ENCODE results near the gene TBL1X. TPM values are rescaled to one million over a fixed set of nuclear protein-coding genes. Genes with fewer than 3 reads are reported as not detected.
"Not testable (repeated sequence)": the region's sequence is repeated elsewhere in the genome, so short reads cannot be mapped to it uniquely, and the experiment has no call there.

The TBL1X gene
- total and polyA plus RNA-seq, 2 experiments from 2014 or later: 21.8 to 29.9 TPM

- no peaks in the 10 kb centered on the region for H3K27me3 ChIP-seq
- H3K4me1 ChIP-seq (ENCODE audit: low read depth): peaks cover 18% of the 10 kb centered on the region
- H3K4me3 ChIP-seq: no peak overlapping the region
- H3K9me3 ChIP-seq (ENCODE audit: low read depth): no peaks in the 10 kb centered on the region
- H3K27ac ChIP-seq: no peak overlapping the region
- no peak for TF ChIP-seq CTCF (IDR thresholded peaks at IDR 0.05; ENCODE audit: low read depth, low read length)
- H3K36me3 ChIP-seq: no peaks in the 10 kb centered on the region
- peak in 1 of 2 donors; percentile 25 for DNase-seq (ENCODE audit: low read depth in 1 of 2, low spot score in 1 of 2)
These were observed 2.9 kb downstream of the TBL1X start for GRCh38 chrX:9467751-9468150.

GRCh38 chrX:9471571-9471985 lies 6.7 kb downstream of the TBL1X start:
- no peaks in the 10 kb centered on the region for H3K36me3 ChIP-seq
- peaks cover 23% of the 10 kb centered on the region for H3K4me1 ChIP-seq (ENCODE audit: low read depth)
- H3K9me3 ChIP-seq (ENCODE audit: low read depth): no peaks in the 10 kb centered on the region
- no peak for TF ChIP-seq CTCF (IDR thresholded peaks at IDR 0.05; ENCODE audit: low read depth, low read length)
- no peak for DNase-seq (ENCODE audit: low read depth in 1 of 2, low spot score in 1 of 2)
- no peaks in the 10 kb centered on the region for H3K27me3 ChIP-seq
- H3K4me3 ChIP-seq: no peak overlapping the region
- no peak overlapping the region for H3K27ac ChIP-seq

GRCh38 chrX:9473708-9474107 lies 8.8 kb downstream of the TBL1X start:
- Histone ChIP-seq H3K27me3 (no peaks in the 10 kb centered on the region), H3K27ac (no peak overlapping the region)

GRCh38 chrX:9475417-9475816 lies 10.6 kb downstream of the TBL1X start:
- not testable (repeated sequence) for H3K27me3 ChIP-seq; H3K36me3 ChIP-seq; DNase-seq (ENCODE audit: low read depth in 1 of 2, low spot score in 1 of 2); H3K27ac ChIP-seq; H3K4me3 ChIP-seq; H3K9me3 ChIP-seq (ENCODE audit: low read depth)
- peaks cover 14% of the 10 kb centered on the region for H3K4me1 ChIP-seq (ENCODE audit: low read depth)

More at GRCh38 chrX:9473708-9474107, 8.8 kb downstream of the TBL1X start:
- H3K36me3 ChIP-seq: no peaks in the 10 kb centered on the region
- no peak for TF ChIP-seq CTCF (IDR thresholded peaks at IDR 0.05; ENCODE audit: low read depth, low read length)
- DNase-seq (ENCODE audit: low read depth in 1 of 2, low spot score in 1 of 2): no peak
- no peak overlapping the region for H3K4me3 ChIP-seq
- H3K4me1 ChIP-seq (ENCODE audit: low read depth): peaks cover 14% of the 10 kb centered on the region
- no peaks in the 10 kb centered on the region for H3K9me3 ChIP-seq (ENCODE audit: low read depth)

- DNase-seq (ENCODE audit: low read depth in 1 of 2, low spot score in 1 of 2): no peak
- Histone ChIP-seq H3K27me3 (no peaks in the 10 kb centered on the region), H3K27ac (peak overlapping the region; percentile 39), H3K36me3 (no peaks in the 10 kb centered on the region), H3K4me1 (ENCODE audit: low read depth) (peaks cover 17% of the 10 kb centered on the region), H3K4me3 (no peak overlapping the region), H3K9me3 (ENCODE audit: low read depth) (no peaks in the 10 kb centered on the region)
- TF ChIP-seq CTCF (IDR thresholded peaks at IDR 0.05; ENCODE audit: low read depth, low read length): no peak
These were observed 11.1 kb downstream of the TBL1X start for GRCh38 chrX:9475984-9476383.

GRCh38 chrX:9476810-9477575 lies 12.1 kb downstream of the TBL1X start:
- TF ChIP-seq CTCF (IDR thresholded peaks at IDR 0.05; ENCODE audit: low read depth, low read length): no peak
- no peak overlapping the region for H3K4me3 ChIP-seq

More at GRCh38 chrX:9476810-9477575, 12.1 kb downstream of the TBL1X start:
- Histone ChIP-seq H3K27ac (peak overlapping the region; percentile 18), H3K36me3 (no peaks in the 10 kb centered on the region), H3K4me1 (ENCODE audit: low read depth) (peaks cover 25% of the 10 kb centered on the region), H3K9me3 (ENCODE audit: low read depth) (no peaks in the 10 kb centered on the region), H3K27me3 (no peaks in the 10 kb centered on the region)
- no peak for DNase-seq (ENCODE audit: low read depth in 1 of 2, low spot score in 1 of 2)

All from cardiac muscle cell (in vitro differentiated cells and primary cell).